AG09309 (cell line): ENCODE data around the gene MRPS18B.

Experiments
- DNase-seq: peaks from one replicate; pipeline ENCODE4 v3.0.0-alpha.2; 2010; ENCODE audit warnings: low read depth
- H3K4me3 ChIP-seq: 2 replicates; pipeline ENCODE4 v1.5.1; 2011; ENCODE audit warnings: mild to moderate bottlenecking, low read depth, low read length, moderate library complexity; ENCODE audit not compliant: control insufficient read depth
- CTCF ChIP-seq: IDR thresholded peaks from 2 replicates; pipeline ENCODE4 v1.5.1; 2011; ENCODE audit warnings: mild to moderate bottlenecking, low read depth, low read length, inconsistent platforms; ENCODE audit not compliant: insufficient read depth, control insufficient read depth; ENCODE audit errors: missing control alignments

Gene MRPS18B

GRCh38 chr6:30573113-30573512 lies 44.5 kb upstream of the MRPS18B start:
- DNase-seq: no peak
- no peak overlapping the region for H3K4me3 ChIP-seq
- no peak for TF ChIP-seq CTCF

- DNase-seq: no peak
- no peak for TF ChIP-seq CTCF
Measured at GRCh38 chr6:30578051-30578450, 39.6 kb upstream of the MRPS18B start.

GRCh38 chr6:30583921-30584320 lies 33.7 kb upstream of the MRPS18B start:
- TF ChIP-seq CTCF: no peak
- DNase-seq: no peak
- H3K4me3 ChIP-seq: no peak overlapping the region

More at GRCh38 chr6:30578051-30578450, 39.6 kb upstream of the MRPS18B start:
- no peak overlapping the region for H3K4me3 ChIP-seq

- no peak for DNase-seq
- TF ChIP-seq CTCF: no peak
- H3K4me3 ChIP-seq: no peak overlapping the region
Measured at GRCh38 chr6:30589754-30590358, 27.8 kb upstream of the MRPS18B start.

- no peak for DNase-seq
- TF ChIP-seq CTCF: no peak
- no peak overlapping the region for H3K4me3 ChIP-seq
Measured at GRCh38 chr6:30590509-30590908, 27.1 kb upstream of the MRPS18B start.

- no peak overlapping the region for H3K4me3 ChIP-seq
- no peak for TF ChIP-seq CTCF
- DNase-seq: no peak
Measured at GRCh38 chr6:30591008-30591407, 26.6 kb upstream of the MRPS18B start.

GRCh38 chr6:30592287-30592686 lies 25.4 kb upstream of the MRPS18B start:
- TF ChIP-seq CTCF: no peak
- no peak for DNase-seq
- H3K4me3 ChIP-seq: no peak overlapping the region
